Neuronal stem cell (in vitro differentiated cells): ENCODE data around the gene PHF5A.

Source experiments
- DNase-seq: peaks from one replicate; pipeline ENCODE4 v3.0.0-alpha.2; 2013; ENCODE audit warnings: low spot score
- H2AFZ ChIP-seq: one replicate; pipeline ENCODE4 v1.6.1; 2013; ENCODE audit warnings: mild to moderate bottlenecking, low read length, inconsistent platforms
- H2AK5ac ChIP-seq: 2 replicates; pipeline ENCODE4 v1.6.1; 2013; ENCODE audit warnings: low read depth, mild to moderate bottlenecking, inconsistent platforms, low read length, moderate library complexity, mixed read lengths
- H2BK120ac ChIP-seq: 2 replicates; pipeline ENCODE4 v1.6.1; 2013; ENCODE audit warnings: low read depth, mild to moderate bottlenecking, inconsistent platforms, low read length, moderate library complexity, mixed read lengths
- H2BK12ac ChIP-seq: one replicate; pipeline ENCODE4 v1.6.1; 2013; ENCODE audit warnings: low read length, inconsistent platforms
- H2BK15ac ChIP-seq: 2 replicates; pipeline ENCODE4 v1.6.1; 2013; ENCODE audit warnings: mild to moderate bottlenecking, low read length, inconsistent platforms, mixed read lengths
- H2BK5ac ChIP-seq: one replicate; pipeline ENCODE4 v1.6.1; 2013; ENCODE audit warnings: inconsistent platforms, mild to moderate bottlenecking, low read length, moderate library complexity
- H3K14ac ChIP-seq: one replicate; pipeline ENCODE4 v1.6.1; 2013; ENCODE audit warnings: low read length, inconsistent platforms
- H3K18ac ChIP-seq: 2 replicates; pipeline ENCODE4 v1.6.1; 2013; ENCODE audit warnings: low read length, inconsistent platforms
- H3K23ac ChIP-seq: 2 replicates; pipeline ENCODE4 v1.6.1; 2013; ENCODE audit warnings: low read depth, mild to moderate bottlenecking, mixed read lengths, low read length, inconsistent platforms; ENCODE audit not compliant: poor library complexity
- H3K27ac ChIP-seq: replicated peaks from 3 replicates; pipeline ENCODE4 v1.5.1; 2013; ENCODE audit warnings: low read length, inconsistent platforms
- H3K27me3 ChIP-seq, 3 experiments: 2 replicates each; pipeline ENCODE4 v1.6.1; 2013; ENCODE audit warnings: low read length in 3 of 3, mild to moderate bottlenecking in 2 of 3, inconsistent platforms in 1 of 3, low read depth in 1 of 3, mixed read lengths in 1 of 3, moderate library complexity in 1 of 3; ENCODE audit not compliant: control insufficient read depth in 3 of 3, insufficient read depth in 3 of 3
- H3K36me3 ChIP-seq, 2 donors: replicated peaks in 1 of 2; 2 replicates each; pipeline ENCODE4 v1.6.1; 2013; ENCODE audit warnings: low read length in 2 of 2; ENCODE audit not compliant: control insufficient read depth in 2 of 2, insufficient read depth in 2 of 2
- H3K4ac ChIP-seq: 2 replicates; pipeline ENCODE4 v1.6.1; 2013; ENCODE audit warnings: inconsistent platforms, mild to moderate bottlenecking, low read length, moderate library complexity
- H3K4me1 ChIP-seq, 2 donors: 1 replicate in 1 of 2; 2 replicates in 1 of 2; pipeline ENCODE4 v1.6.1; 2013; ENCODE audit warnings: low read length in 2 of 2, low read depth in 1 of 2; ENCODE audit not compliant: control insufficient read depth in 2 of 2, insufficient read depth in 1 of 2
- H3K4me2 ChIP-seq: one replicate; pipeline ENCODE4 v1.6.1; 2013; ENCODE audit warnings: mild to moderate bottlenecking, low read length, inconsistent platforms; ENCODE audit not compliant: insufficient read depth, poor library complexity, severe bottlenecking
- H3K4me3 ChIP-seq, 2 donors: 2 replicates each; pipeline ENCODE4 v1.5.1; 2013; ENCODE audit warnings: low read length in 2 of 2, mild to moderate bottlenecking in 2 of 2, inconsistent platforms in 1 of 2, moderate library complexity in 1 of 2
- H3K79me1 ChIP-seq: one replicate; pipeline ENCODE4 v1.6.1; 2013; ENCODE audit warnings: low read depth, mild to moderate bottlenecking, inconsistent platforms, low read length, moderate library complexity
- H3K9ac ChIP-seq: one replicate; pipeline ENCODE4 v1.6.1; 2013; ENCODE audit warnings: mild to moderate bottlenecking, low read depth, low read length, inconsistent platforms; ENCODE audit not compliant: poor library complexity
- H3K9me3 ChIP-seq, 2 donors: replicated peaks in 1 of 2; 2 replicates each; pipeline versions ENCODE3 to v1.6.1; 2013; ENCODE audit warnings: low read length in 2 of 2, mild to moderate bottlenecking in 2 of 2, inconsistent platforms in 1 of 2, low read depth in 1 of 2, mixed read lengths in 1 of 2, moderate library complexity in 1 of 2; ENCODE audit not compliant: control insufficient read depth in 2 of 2, insufficient read depth in 1 of 2
- H4K8ac ChIP-seq: one replicate; pipeline ENCODE4 v1.6.1; 2013; ENCODE audit warnings: low read depth, mild to moderate bottlenecking, inconsistent platforms, low read length, moderate library complexity
- H4K91ac ChIP-seq: one replicate; pipeline ENCODE4 v1.6.1; 2013; ENCODE audit warnings: low read length, low read depth, mild to moderate bottlenecking, inconsistent platforms; ENCODE audit not compliant: poor library complexity
- WGBS, 2 donors: extraction: QIAGEN DNeasy Blood & Tissue Kit; methylation state at CpG; one replicate each; pipeline ENCODE4 v1.1.7; 2013; ENCODE audit warnings: missing lambda C conversion rate in 2 of 2, mixed read lengths in 1 of 2; ENCODE audit not compliant: insufficient read length in 2 of 2, insufficient replicate concordance in 1 of 2; ENCODE audit errors: extremely low coverage in 2 of 2; 5-methylcytosine and 5-hydroxymethylcytosine counted together

Gene PHF5A

GRCh38 chr22:41410311-41410751, 58.2 kb downstream of the PHF5A start:
- H3K4me3 ChIP-seq = no peak overlapping the region
- no peak overlapping the region for H4K8ac ChIP-seq
- no CpG with 5 or more reads among the region's 7 CpGs for WGBS, 2 donors

More at GRCh38 chr22:41410311-41410751, 58.2 kb downstream of the PHF5A start:
- H3K79me1 ChIP-seq = peaks cover 2% of the 10 kb centered on the region
- no peak overlapping the region for H3K4ac ChIP-seq
- peaks cover 16 to 17% of the 10 kb centered on the region in 2 donors for H3K4me1 ChIP-seq
- no peaks in the 10 kb centered on the region for H3K27me3 ChIP-seq
- no peak overlapping the region for H2BK5ac ChIP-seq
- no peak overlapping the region for H2BK120ac ChIP-seq
- no peak overlapping the region for H3K9ac ChIP-seq
- no peak overlapping the region for H2BK12ac ChIP-seq
- H2AFZ ChIP-seq = no peak overlapping the region
- DNase-seq = no peak
- peak overlapping the region; percentile 81 for H2BK15ac ChIP-seq
- no peak overlapping the region for H3K14ac ChIP-seq
- H3K4me2 ChIP-seq = no peak overlapping the region
- no peaks in the 10 kb centered on the region for H3K9me3 ChIP-seq
- H4K91ac ChIP-seq = no peak overlapping the region
- no peaks in the 10 kb centered on the region for H3K36me3 ChIP-seq
- peak overlapping the region; percentile 84 for H2AK5ac ChIP-seq
- peak overlapping the region; percentile 73 for H3K23ac ChIP-seq
- H3K18ac ChIP-seq = no peak overlapping the region
- H3K27ac ChIP-seq = no peak overlapping the region
